GM19324 (cell line): Measurements from ENCODE around the gene ETFA.

ENCODE experiments used
- ATAC-seq: cut with Tn5 transposase; IDR thresholded peaks from one replicate; pipeline ENCODE4 v1.9.1; 2021; ENCODE audit warnings: mild to moderate bottlenecking, moderate library complexity; ENCODE audit not compliant: unreplicated experiment, low FRiP score

Gene ETFA

GRCh38 chr15:76311100-76311953 lies at the start of gene ETFA:
Gene ETFA (minus strand): TSS chr15:76311469. CDS start chr15:76311388, 81 bp downstream.
- ATAC-seq = peak; percentile 94

- no peak for ATAC-seq
These were observed 49.1 kb upstream of the ETFA start for GRCh38 chr15:76360416-76360815.

GRCh38 chr15:76359152-76359551 lies 47.9 kb upstream of the ETFA start:
- ATAC-seq = no peak

GRCh38 chr15:76358453-76358852 lies 47.2 kb upstream of the ETFA start:
- no peak for ATAC-seq

- ATAC-seq = no peak
These were observed 43.7 kb upstream of the ETFA start for GRCh38 chr15:76354823-76355440.

- no peak for ATAC-seq
These were observed 42.6 kb upstream of the ETFA start for GRCh38 chr15:76353903-76354302.

GRCh38 chr15:76353023-76353577 lies 41.8 kb upstream of the ETFA start:
- ATAC-seq = no peak

- no peak for ATAC-seq
These were observed 38.2 kb upstream of the ETFA start for GRCh38 chr15:76349301-76350070.

- ATAC-seq = no peak
These were observed 36.3 kb upstream of the ETFA start for GRCh38 chr15:76347482-76348055.

- ATAC-seq = no peak
These were observed 35.6 kb upstream of the ETFA start for GRCh38 chr15:76346669-76347481.

- ATAC-seq = no peak
These were observed 34.8 kb upstream of the ETFA start for GRCh38 chr15:76345880-76346668.

- no peak for ATAC-seq
These were observed 34.3 kb upstream of the ETFA start for GRCh38 chr15:76345583-76345879.

- no peak for ATAC-seq
These were observed 33.8 kb upstream of the ETFA start for GRCh38 chr15:76344893-76345582.

- no peak for ATAC-seq
These were observed 32.2 kb upstream of the ETFA start for GRCh38 chr15:76343313-76343996.

GRCh38 chr15:76342382-76343201 lies 31.3 kb upstream of the ETFA start:
- ATAC-seq = no peak

GRCh38 chr15:76342058-76342381 lies 30.8 kb upstream of the ETFA start:
- ATAC-seq = no peak

GRCh38 chr15:76341366-76342057 lies 30.2 kb upstream of the ETFA start:
- ATAC-seq = no peak
